Measurements from ENCODE around the gene TTLL6.
A peak's percentile ranks its signal among the peaks of the same experiment; 100 is the strongest.

TTLL6 gene

DNA sequence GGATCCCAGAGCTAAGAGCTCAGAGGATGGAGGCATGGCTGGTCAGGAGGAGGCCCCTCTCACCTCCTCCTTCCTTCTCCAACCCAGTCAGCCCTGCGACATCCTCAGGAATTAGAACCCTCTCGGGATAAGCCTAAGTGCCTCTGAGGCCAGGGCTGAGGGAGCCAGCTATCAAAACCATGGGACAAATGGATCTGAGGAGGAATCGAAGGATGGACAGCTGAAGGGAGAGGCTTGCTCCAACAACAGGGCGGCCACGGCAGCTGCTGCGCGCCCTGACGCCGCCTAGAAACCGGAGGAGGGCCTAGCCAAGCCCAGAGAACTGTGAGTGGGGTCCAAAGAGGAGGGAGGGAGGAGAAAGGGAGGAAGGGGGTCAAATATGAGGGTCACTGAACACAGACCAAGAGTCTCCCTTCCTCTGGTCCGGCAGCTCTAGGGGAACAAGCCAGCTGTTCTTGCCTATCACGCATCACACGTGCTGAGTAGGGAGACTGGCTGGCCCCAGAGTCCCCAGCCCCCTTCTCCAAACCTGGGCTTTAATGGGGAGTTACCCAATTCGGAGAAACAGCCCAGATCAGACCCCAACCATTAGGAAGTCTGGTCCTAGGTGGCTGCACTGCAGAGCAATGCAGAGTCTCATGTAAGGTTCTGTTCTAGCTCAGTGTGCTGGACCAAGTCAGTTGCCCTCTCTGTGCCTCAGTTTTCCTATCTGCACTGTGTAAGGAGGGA is 82.5 kb downstream of the TTLL6 start:
- DNase-seq = no peak

DNA sequence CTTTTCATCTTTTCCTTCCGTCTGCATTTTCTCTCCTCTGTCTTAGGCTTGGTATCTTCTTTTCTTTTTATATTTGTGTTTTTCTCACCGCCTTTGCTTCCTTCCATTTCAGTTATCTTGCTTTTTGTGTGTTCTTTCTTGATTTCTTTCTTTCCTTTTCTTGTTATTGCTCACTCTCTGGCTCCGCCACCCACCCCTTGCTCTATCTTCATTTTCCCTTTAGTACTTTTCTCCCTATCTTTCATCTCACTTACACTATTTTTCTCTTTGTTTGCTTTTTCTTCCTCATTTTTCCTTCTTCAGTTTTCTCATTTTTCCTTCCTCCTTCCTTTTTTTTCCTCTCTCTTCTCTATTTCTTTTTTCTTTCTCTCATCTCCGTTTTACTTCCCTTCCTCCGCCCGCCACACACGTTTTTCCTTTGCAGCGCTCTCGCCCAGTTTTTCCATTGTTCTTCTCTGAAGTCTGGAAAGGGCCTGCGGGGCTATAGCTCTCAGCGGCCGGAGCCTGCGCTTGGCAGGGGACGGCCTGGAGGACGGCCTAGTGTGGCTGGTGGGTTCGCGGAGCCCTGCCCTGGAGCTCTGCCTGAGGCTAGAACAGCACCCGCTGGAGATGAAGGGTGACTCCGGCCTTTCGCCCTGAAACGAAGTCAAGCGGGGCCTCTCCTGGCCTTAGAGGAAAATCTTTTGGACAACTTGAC is 83.2 kb downstream of the TTLL6 start:
- no peak for DNase-seq

DNA sequence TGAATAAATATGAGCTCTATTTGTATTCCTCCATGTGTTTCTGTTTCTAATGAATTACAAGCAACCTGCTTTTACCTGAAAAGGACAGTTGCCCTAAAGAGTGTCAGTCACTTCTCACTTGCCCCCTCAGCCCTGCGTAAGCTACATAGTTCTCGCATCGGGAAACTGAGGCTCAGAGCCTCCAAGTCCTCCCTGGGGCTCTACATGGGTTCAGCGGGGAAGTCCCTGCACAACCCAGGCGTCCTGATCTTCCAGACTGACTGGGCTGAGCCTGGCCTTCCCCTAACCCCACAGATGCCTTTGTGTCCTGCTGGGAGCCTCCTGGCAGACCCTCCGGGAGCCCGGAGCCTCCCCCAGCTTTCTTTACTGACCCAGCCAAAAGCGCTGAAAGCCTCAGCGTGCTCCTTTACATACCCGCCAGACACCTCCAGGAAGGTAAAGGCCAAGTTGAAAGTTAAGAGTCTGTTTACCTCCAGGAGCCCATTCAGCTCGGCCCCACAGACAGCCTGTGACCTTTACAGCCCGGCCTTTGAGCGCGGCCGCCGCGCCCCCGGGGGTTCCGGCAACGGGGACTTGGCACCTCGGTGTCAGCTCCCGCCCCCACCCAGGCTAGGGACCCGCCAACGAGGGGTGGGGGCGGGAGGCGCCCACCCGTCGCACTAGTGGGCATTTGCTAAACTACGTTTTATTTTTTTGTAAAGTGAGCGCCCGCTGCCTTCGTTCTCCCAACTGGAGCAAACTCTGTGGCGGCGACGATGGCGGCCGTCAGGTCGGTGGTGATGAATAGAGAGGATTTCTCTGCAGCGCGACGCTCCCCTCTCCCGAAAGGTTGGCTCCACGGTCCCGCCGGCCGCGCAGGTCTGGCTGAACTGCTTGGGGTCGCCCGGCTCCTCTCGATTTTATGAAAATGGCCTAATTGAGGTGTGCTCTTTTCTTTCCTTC is 84.1 kb downstream of the TTLL6 start:
- DNase-seq = no peak

DNA sequence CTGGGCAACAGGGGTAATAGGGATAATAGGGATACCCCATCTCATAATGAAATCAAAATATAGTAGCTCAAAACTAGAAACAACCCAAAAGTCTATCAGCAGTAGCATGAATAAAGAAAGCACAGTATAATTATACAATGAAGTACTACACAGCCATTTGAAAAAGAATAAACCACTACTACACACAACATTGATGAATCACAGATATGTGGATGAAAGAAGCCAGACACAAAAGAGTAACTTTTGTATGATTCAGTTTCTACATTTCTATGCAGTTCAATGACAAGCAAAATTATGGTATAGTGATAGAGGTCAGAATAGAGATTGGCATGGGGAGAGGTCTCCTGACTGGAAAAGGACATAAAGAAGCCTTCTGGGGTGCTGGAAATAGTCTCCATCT is 85.7 kb downstream of the TTLL6 start:
- no peak for DNase-seq

DNA sequence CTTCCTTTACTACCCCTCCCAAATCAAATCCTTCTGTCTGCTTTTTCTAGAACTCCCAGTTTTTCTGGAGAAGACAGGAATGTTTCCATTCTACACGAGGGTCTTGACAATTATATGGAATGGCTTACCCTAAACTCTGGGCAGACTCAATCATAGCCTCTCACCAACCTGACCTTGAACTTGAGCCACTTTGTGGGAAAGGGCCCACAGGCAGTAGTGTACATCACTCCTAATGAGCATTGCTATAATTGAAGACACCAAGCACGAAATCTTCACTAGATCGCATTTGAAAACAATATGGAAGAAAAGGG is 86.8 kb downstream of the TTLL6 start:
- no peak for DNase-seq

DNA sequence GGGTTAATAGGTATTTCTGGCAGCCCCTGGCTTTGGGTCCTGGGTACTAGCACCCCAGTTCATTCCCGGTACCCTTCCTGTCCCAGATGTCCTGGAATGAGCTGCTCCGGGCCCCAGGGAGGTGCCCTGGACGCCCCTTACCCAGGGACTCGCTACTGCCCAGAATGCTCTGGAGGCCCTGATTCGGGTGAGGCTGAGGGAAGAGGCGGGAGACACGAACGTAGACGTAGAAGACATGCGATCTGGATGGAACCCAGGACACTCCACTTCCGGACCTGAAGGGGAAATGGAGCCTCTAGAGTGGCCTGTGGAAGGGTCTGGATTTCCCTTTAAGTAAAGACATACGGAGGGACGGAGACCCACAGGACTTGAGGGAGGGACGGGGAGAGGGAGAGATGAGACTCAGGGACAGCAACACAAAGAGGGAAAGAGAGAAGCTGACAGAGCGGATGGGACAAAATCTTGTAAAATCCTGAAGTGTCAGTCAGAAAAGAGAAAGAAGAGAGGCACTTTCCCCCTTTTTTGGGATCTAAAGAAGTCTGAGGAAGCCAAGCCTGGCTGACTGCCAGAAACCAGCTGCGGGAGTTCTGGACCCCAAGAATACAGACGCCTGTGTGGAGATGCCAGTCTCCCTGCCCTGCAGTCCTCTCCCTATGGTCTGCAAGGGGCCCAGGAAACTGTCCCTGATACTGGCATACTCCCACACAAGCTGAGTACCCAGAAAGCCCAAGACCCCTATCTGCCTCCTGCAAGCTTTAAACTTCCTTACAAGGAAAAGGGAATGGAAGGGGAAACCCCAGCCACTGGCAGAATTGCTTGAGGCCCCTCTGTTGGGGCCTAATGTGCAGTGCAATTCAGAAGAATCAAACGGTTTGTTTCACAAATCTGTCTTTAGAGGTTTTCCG is 87.4 kb downstream of the TTLL6 start:
- DNase-seq = no peak

DNA sequence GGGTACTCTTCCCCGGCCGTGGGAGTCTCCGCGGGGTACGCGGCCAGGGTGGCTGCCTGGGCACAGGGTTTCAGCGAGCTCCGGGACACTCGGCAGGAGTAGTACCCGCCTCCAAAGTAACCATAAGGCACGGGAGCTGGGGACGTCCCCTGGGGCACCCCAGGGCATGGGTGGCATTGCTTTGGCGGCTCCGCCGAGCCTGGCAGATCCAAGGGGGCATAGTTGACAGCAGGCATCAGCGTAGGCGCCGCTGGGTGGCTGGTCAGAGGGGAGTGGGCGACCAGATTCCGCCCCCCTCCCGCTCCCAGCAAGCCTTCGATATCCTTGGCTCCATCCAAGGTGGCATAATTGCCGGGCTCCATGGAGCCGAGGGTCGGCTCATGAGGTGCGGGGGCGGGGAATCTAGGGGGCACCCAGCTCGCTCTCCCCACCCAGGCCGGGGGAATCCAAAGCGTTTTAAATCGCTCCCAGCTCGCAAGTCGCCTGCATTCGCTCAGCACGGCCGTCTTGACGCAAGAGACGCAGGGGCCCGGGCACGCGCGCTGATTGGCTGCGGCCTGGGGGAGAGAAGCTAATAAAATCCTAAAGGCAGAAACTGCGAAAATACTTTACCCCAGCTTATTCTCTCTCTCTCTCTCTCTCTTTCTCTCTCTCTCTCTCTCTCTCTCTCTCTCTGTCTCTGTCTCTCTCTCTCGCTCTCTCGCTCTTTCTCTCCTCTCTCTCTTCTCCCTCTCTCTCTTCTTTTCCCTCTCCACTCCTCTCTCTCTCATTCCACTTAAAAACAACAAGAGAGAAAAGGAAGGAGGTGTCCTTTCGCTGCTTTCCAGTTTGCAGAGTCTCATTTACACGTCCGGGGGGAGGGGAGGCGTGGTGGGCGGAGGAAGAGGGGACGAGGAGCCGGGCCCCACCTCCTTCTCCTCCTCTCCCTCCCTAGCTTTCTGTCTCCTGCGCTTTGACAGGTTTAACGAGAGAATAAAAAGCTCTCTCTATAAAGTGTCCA is 88.5 kb downstream of the TTLL6 start, which contains the start of gene HOXB13:
HOXB13 (minus strand) TSS at position 519 of the 1,000 bp plus-strand sequence; CDS start at position 362, 157 bp downstream.
- DNase-seq = peak; percentile 18

DNA sequence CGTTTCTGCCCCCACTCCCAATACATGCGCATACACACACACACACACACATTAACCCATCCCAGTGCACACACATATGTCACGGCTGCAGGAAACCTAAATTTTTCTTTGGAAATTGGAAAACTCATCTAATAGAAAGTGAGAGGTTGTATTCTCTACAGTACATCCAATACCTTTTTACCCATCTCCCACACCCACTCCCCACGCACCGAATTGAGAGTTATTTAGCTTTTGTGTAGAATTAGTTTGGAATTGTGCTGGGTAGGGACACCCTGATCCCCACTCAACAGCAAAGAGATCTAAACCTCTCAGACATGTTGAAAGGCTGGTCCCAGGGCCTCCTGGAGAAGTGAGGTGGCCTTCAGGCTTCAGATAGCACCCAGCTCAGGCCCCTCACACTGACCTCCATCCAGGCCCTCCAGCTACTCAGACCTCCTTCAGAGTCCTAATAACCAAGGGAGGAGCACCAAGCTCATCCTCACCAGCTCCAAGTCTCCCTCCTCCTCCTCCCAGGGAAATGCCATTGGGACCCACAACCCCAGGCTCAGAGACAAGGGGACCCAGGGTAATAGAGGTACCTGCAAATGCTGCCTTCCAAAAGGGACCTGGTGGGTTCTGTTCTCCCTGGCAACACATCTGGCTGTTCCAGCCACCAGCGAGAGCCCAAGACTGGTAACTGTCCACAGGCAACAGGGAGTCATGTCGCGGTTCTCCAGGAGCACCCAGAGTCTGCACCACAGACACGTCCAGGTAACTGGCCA is 89.4 kb downstream of the TTLL6 start:
- DNase-seq = no peak

DNA sequence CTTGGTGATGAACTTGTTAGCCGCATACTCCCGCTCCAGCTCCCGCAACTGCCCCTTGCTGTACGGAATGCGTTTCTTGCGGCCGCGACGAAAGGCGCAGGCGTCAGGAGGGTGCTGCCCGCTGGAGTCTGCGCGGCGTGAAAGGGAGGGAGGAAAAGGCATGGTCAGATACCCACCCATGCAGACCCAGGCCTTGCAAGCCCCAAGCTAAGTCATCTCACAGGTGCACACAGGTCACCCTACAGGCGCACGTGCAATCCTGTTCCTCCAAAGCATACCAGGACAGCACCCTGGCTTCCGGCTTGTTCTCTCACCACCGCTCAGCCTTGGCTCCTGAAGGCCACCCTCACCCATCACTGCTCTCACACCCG is 90.1 kb downstream of the TTLL6 start:
- DNase-seq = no peak

DNA sequence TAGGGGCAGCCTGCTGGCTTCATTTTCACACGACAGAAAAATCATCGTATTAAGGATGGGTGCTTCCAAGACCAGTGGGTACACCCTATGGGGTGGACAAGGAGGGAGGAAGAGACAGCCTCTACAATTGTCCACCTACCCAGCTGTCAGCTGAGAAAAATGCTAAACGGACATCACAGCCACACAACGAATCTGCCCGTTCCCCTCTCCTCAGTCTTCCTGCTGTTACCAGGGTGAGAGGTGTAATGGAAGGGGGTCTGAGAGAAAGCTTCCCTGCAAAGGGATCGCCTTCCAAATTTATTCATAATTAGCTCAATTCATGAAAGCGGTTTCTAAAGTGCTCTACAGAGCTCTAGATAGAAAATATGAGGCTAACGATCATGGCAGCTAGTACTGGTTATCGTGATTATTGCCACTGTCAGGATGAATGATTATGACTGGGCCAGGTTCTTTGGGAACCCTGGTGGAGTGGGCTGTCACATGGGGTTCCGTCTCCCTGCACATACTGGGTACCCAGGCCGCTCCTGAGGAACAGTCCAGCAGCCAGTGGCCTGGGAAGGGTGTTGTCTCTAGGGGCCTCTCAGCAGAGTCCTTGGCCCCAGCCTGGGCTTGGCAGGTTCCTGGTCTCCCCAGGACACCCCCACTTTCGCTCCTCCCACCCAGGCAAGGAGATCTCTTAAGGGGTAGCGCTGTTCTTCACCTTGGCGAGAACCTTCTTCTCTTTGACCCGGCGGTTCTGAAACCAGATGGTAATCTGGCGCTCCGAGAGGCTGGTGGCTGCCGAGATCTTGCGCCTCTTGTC is 90.7 kb downstream of the TTLL6 start:
- DNase-seq = no peak

DNA sequence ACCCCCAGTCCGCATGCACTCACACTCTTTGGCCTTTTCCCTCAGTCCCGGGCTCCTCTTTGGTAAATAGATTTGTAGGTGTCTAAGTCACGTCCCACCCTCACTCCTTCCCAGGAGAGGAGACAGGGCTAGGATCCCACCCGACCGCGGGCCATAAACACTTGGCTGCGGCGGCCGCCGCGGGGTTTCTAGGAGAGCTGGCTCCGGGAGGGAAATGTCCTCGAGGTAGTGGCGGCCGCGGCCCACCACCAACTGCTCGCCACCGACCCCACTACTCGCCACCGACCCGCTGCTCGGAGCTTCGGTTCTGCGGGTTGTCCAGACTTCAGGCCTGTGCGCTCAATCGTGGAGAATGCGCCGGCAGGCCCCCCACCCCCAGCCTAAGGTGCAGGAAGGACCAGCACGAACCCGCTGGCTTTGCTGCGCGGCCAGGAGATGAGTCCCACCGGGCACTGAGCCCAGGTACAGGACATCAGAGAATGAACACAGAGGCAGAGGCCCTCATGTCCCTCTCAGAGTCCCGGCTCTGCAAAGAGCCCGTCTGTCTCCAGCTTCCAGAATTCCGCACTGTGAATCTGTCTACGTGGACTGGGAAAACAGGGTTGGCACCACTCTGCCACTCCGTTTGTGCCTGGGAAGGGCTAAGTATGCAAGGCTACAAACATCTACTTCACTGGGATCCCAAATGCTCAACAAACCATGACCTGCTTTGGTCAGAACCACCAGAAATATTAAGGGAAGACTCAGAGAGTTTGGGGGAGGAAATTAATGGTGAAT is 91.6 kb downstream of the TTLL6 start:
- no peak for DNase-seq

DNA sequence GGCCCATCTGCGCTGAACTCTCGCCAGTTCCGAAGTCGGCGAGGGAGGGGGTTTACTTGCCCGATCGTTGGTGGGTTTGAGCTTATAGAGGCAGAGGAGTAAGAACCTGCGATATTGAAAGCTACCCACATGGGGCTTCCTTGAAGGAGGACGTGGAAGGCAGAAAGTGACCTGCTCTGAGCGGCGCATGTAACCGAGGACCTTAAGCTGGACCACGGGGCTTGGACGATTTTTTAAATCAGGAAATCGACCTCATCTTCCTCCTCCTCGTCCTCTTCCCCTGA is 92.1 kb downstream of the TTLL6 start:
- DNase-seq = no peak

DNA sequence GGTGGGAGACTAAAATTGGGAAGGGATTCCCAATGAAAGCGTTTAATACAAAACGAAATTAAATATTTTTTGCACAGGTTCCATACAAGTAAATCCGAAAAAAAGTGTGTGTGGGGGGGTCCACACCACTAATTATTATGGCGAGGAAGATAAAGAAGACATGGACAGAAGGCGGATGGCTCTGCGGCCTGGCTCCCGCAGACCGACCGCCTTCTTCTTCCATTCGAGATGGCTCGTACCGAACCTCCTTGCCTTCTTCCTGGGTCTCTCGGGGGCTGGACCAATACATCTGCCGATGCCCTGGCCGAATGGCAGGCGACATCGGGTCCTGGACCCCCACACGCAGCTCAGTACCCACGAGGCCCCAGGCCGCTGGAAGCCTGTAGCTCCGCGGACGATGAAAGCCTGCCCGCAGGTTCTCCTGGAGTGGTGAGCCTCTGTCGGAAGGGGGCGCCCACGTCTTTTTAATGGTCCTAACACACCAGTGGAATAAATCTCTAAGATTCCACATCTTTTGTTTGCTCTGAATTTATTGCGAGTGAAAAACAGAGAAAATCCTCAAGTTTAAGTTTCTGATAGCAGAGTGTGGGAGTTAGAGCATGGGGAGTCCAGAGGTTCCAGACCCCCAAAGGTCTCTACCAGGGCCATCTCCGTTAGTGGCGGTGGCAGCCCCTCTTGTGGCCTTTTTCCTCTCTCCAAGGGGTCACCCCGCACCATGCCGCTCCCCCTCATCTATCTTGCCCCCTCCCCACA is 92.6 kb downstream of the TTLL6 start:
- DNase-seq = peak; percentile 38

DNA sequence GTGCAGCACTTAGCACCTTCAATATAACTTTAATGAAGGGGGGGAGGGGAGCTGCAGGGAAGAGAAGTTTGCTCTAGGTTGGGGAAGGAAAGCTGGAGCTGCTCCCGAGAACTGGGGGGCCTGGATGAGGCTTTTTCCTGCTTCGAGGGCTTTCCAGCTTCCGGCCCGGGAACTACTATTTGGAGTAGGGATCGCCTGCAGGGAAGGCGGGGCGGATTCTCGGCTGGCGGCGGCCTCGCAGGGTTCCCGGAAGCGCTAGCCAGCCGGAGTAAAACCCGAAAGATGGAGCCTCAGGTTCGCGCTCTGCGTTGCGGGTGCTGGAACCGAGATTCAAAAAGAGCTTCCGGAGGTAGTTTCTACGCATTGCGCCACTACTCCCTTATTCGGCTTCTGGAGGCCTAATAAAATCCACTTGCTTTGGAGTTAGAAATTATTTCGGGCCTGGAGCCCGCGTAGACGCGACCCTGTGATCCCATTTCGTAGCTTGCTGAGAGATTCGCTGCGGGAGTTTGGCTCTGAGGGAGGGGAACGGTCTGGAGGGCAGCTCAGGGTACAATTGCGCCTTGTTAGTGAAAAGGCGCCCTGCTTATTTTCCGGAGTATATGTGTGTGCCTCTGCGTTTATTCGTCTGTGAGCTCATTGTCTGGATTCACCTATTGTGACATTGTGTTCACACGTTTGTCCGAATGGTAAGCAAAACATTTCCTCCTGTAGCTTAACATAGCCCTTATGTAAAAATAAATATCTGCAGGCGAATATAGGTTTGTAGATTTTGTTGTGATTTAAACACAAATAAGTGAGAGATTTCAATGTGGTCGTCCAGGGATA is 93.4 kb downstream of the TTLL6 start:
- DNase-seq = no peak

DNA sequence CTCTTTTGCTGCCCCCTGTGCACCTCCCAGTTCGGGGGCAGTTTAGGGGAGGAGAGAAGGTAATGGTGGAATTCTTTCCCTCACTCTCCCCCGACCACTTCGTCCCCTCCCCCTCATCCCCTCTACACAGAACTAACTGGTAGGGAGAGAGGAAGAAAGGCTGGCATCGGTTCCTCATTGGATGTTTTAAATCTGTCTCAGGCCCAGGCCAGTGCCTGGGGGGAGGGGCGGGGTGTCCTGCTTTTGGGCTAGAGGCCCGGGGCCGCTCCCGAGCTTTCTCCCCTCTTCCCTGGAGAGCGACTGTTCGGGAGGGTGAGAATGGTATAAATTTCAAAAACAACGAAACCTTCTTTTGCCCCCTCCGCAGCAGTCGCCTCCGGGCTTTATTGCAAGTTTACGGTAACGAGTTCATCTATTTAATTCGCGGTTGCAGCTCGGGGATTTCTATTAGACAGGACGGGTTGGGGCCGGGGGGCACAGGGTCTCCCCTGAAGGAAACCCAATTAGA is 94.1 kb downstream of the TTLL6 start, which contains the start of gene PRAC2:
PRAC2 (plus strand) TSS at position 271 of the 508 bp plus-strand sequence. CDS start 1,226 bp downstream, outside the sequence.
- no peak for DNase-seq

DNA sequence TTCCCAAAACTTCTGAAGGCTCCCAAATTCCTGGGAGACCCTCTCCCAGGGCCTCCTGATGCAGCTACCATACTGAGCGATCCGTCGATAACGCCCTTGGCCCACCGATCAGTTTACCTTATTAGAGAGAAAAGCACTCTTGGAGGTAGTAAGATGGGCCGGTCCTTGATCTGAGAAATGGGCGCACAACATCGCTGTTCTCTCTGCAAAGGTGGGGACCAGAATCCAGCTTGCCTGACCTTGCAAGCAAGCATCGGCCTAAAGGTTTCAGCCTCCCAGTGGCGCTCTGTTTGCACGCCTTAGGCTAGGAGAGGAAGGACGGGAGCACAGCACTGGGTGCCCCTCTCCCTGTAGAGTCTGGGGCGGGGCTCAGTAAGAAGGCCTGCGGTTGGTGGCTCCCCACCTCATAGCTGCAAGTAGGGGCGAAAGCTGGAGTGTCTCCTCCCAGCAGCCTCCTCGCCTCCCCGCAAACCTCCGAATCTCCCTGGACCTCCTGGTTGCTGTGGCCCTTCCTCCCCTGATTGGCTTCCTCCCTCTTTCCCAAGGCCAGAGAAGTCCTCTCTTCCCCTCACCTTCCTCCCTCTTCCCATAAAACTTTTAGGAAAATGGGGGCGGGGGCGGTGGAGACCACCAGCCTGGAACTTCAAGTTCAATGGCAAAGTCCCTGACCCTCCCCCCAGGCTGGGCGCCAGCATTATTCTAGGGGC is 94.7 kb downstream of the TTLL6 start, which contains the start of gene PRAC1:
PRAC1 (minus strand) TSS at position 318 of the 707 bp plus-strand sequence; CDS start at position 192, 126 bp downstream.
- DNase-seq = no peak
